HepG2 (cell line): Measurements from ENCODE around the gene MAGEE1.

Experiments
- MAFG ChIP-seq: sonication (generic); formaldehyde crosslinking; IDR thresholded peaks from 2 replicates; pipeline ENCODE4 v1.5.1; 2020; ENCODE audit warnings: mild to moderate bottlenecking, missing genetic modification reagents
- MXD4 ChIP-seq: IDR thresholded peaks from 2 replicates; pipeline ENCODE4 v1.6.1; 2016; ENCODE audit warnings: mild to moderate bottlenecking, missing biosample characterization, missing genetic modification reagents
- NONO ChIP-seq, 2 experiments: fragments of 450-650 bp in 1 of 2; sonication (generic) in 1 of 2; formaldehyde crosslinking in 1 of 2; IDR thresholded peaks in 1 of 2; conservative IDR thresholded peaks in 1 of 2; 2 replicates each; pipeline versions ENCODE4 v1.6.1 to v1.8.0; 2017 to 2022; ENCODE audit warnings: mild to moderate bottlenecking in 1 of 2, missing genetic modification reagents in 1 of 2, moderate library complexity in 1 of 2
- WIZ ChIP-seq: sonication (generic); formaldehyde crosslinking; IDR thresholded peaks from 2 replicates; pipeline ENCODE4 v1.5.1; 2020; ENCODE audit warnings: mild to moderate bottlenecking, missing genetic modification reagents
- ZNF3 ChIP-seq: IDR thresholded peaks from 2 replicates; pipeline ENCODE4 v1.7.0; 2017; ENCODE audit warnings: inconsistent platforms

GRCh38 chrX:76433219-76433618 lies 5.7 kb downstream of the MAGEE1 start:
- TF ChIP-seq NONO (IDR thresholded peaks at IDR 0.05) (no peak), NONO (CRISPR knock-in tag; conservative IDR thresholded peaks at IDR 0.05) (no peak), WIZ (CRISPR knock-in tag) (no peak), MXD4 (no peak), MAFG (CRISPR knock-in tag) (no peak), ZNF3 (no peak)
